Globus pallidus (tissue), 1 donor: Measurements from ENCODE around the gene KRT86.
"Not testable (repeated sequence)": the region's sequence is repeated elsewhere in the genome, so short reads cannot be mapped to it uniquely, and the experiment has no call there.

Experiments used
- DNase-seq: peaks from one replicate; pipeline ENCODE4 v3.0.0-alpha.2; 2015; ENCODE audit warnings: low spot score

Gene KRT86

DNA sequence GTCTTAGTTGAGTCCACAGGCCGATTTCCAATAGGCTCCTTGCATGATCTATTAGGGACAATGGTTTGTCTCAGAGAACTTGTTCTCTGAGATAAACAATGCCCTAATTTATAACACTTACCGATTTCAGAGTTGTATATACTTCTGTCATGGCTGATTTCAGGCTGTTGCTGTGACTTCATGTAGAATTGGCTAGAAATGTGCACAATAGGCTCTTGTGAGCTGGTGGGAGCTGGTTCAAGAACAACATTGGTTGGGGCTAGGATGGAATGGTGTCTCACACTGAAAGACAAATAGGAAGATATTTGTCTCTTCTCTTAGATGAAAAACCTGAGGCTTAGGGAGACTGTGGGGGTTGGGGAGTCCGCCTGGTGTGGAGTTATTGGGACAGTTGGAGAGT is 6.7 kb upstream of the KRT86 start:
- peak; percentile 78 for DNase-seq

DNA sequence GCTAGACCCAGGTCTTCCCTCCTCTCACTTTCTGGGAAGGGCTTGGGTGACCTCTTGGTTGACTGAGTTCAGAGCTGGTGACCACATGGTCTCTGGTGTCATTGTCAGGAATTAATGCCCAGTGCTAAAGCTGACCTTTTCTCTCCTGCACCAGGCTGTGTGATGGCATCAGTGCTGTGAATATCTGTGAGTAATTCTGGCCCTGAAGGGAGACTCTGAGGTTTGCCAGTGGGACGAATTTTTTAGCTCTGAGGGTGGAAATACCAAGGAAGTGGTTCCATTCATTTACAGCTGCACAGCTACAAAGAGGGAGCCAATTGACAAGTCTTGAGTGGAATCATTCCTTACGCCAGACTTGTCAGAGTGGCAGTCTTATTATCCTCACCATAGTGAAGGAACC is 6.2 kb upstream of the KRT86 start:
- DNase-seq = no peak

DNA sequence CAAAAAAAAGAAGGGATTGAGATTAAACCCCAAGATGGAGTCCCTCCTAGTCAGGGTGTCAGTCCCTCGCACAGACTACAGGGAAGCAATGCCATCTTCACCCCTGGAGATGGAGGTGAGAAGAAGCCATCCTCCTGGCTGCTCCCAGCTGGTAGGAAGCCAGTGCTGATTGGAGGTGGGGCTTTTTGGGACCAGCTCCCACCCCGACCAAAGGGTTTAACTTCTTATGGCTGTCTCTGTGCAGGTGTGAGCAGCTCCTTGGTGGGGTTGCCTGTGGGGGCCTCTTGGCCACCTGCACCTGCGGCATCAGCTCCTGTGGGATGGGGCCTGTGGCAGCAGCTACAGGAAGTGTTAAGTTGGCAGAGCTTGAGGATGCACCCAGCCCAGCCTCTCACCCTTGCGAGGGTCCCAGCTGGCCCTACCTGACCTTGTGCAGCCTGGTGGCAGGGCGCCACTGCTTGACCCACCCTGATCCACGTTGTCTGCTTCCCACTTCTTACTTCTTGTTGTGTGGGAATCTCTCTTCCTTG is 3.8 kb upstream of the KRT86 start:
- DNase-seq = no peak

DNA sequence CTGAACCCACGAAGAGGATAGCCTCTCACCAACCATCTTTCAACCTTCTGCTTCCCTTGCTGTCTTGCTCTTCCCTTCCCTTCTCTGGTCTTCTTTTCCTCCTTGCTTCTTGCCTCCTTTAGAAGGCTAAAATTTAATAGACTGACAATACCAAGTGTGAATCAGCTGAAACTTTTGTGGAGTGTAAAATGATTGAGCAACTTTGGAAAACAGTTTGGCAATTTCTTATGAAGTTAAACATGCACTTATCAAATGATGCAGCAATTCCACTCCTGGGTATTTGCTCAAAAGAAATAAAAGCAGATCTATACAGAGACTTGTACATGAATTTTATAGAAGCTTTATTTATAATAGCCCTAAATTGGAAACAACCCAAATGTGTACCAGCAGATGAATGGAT is 3.3 kb upstream of the KRT86 start:
- DNase-seq = no peak

DNA sequence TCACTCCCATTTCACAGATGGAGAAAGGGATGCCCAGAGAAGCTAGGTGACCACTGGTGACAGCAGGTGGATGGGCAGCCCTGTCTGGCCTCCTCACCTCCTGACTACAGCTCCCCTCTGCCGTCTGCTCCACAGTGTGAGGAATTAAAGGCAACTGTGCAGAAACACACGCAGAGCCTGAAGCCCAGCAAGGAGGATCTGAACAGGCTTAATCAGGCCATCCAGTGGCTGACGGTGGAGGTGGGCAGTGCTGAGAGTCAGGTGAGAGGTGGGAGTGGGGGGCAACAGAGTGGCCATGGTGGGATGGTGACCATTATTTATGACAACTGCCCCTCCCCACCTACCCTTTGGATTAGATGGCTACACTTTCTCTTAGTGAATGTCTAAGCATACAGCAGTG is 1.2 kb downstream of the KRT86 start:
- no peak for DNase-seq

DNA sequence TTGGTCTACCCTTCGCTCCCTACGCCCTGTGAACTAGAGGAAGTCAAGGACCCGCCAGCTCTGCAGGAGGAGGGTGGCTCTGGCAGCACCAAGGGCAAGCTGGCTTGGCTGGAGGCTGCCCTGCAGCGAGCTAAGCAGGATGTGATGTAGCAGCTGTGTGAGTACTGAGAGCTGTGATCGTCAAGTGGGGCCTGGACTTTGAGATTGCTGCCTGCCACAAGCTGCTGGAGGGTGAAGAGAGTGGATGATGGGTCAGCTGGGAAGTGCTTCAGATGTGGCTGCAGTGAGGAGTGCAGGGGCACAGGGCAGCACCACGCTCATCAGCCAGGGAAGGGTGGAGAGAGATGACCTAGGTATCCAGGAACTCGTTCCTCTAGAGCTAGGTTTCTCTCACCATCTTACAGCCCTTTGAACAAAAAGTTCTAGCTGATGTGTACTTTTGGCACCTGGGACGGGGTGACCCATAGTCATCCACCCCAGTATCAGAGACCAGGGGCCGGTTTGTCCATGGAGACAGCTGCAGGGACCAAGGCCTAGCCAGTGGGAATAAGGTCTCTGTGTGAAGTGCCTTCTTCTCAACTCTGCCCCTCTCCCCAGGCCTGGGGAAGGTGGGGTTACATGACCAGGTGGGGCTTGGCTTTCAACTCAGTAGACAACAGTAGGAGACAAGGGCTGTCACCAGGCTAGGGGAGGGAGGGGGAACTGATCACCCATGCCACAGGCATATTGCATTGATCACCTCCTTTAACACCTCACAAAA is 3.2 kb downstream of the KRT86 start:
- no peak for DNase-seq

DNA sequence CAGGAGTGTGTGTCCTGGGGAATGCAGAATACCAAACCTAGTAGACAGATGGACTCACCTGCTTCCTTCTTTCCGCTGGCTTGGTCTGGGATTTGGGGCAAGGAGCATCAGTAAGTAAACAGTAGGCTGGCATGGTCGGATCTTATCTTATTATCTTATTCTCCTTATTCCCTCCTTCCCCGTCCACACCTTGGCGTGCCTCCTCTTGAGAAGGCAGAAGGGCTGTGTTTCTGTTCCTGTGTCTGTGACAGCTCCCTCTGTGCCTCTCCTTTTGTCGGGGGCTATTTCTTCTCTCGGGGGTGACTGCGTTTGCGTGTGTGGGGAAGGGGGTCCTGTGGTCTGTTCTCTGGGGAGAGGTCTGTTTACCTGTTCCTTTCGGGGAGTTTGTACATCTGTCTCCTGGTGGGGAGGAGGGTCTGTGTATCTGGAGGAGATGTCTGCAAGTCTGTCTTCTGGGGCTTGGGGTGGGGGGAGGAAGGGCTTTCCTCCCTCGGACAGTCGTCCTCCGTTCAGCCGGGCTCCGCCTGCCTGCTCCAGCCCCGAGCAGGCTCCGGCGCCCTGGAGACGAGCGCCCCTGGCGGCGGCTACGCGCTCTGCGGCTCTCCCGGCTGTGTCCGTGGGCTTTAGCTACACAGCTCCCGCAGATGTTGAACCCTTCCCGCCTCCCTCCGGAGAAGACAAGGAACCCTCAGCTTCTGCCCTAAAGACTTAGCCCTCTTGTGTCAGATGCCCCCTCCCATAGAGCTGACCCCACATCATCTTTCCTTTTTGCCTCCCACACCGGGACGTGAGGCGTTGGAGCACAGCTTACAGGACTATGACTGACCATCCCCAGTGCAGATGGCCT is 4.4 kb downstream of the KRT86 start:
- DNase-seq = peak; percentile 61

DNA sequence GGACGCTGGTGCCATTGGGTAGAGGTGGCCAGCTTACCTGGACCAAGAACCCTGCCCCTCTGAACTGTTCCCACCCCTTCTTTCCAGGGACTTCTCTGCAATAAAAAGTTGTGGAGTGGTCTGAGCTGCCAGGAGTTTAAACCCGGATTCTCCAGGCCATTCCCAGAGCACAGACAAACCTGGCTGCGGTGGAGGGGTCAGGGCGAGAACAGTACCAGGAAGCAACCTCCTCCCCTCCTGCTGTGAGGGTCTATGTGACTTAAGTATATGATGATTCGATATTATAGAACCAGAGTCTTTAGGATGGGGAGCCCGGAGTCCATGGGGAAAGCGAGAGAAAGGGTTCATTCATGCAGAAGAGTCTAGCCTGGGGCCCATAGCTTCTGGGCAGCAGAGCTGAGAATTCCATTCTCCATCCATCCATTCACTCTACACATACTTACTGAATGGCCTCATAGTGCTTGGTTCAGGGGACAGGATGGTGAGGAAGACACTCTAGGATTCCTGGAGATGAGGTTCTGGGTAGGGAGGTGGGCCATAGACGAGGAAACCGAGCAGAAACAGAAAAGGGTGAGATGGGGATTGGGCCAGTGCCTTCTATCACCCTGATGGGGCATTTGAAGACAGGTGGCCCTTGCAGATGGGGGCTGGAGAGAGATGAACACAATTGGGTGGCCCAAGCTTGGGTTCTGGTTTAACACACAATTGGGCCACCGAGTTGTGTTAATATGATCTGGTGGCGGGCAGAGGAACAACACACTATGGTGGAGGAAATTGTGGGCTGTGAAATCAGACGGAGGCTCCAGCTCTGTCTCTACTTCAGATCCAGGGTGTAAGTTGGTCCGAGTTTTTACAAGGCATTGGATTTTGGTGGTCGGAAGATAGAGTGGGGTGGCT is 5.2 kb downstream of the KRT86 start:
- no peak for DNase-seq

DNA sequence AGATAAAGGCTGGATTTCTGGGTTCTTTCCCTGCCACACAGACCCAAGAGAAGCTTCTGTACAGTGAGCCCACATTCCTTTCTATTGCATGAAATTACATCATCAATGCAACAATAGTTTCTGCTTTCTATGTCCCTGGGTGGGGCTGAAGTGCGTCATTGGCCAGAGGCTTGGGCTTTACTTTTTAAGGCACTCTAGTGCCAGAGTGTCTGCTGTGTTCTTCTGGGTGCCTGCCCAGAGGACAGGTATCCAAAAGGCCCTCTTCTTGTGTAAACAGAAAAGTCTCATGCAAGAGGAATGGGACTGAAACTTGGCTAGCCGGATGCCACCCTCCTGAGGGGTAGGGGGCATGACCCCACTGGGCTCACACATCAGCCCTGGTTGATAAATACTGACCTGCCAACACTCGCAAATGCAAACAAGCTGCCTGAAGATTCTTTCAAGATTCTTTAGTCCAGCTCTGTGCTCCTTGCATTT is 5.9 kb downstream of the KRT86 start:
- DNase-seq = no peak

DNA sequence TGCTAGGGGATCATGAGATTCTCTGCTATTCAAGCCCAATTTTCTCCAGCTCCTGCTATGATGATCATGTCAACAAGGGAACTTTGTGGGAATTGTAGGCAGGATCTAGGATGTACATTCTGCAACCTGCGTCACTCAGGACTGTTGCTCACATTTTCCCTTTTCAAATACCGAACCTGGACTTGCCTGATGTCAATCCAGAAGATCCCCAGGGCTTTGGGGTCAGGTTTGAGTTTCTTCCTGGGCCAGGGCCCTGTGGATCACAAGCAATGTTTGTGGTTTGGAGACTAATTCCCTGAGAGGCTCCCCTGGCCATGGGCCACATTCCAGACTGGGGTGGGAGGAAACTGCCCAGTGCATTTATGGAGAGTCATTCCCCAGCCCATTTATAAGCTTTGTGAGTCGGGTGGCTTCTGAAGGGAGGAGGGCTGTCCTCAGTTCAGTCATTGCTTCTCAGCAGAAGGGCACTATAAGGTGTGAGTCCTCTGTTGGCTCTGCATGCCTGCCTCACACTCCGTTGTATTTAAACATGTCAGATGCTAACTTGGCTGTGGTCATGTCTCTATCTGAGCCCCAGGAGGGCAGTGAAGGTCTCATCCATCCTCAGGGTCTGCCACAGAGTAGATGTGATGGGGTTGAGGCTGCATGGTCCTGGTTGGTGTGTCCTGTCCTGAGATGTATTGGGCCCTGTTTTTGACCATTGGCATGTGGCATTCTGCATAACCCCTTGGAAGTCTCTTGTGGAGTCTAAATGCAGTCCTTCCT is 6.5 kb downstream of the KRT86 start:
- no peak for DNase-seq

DNA sequence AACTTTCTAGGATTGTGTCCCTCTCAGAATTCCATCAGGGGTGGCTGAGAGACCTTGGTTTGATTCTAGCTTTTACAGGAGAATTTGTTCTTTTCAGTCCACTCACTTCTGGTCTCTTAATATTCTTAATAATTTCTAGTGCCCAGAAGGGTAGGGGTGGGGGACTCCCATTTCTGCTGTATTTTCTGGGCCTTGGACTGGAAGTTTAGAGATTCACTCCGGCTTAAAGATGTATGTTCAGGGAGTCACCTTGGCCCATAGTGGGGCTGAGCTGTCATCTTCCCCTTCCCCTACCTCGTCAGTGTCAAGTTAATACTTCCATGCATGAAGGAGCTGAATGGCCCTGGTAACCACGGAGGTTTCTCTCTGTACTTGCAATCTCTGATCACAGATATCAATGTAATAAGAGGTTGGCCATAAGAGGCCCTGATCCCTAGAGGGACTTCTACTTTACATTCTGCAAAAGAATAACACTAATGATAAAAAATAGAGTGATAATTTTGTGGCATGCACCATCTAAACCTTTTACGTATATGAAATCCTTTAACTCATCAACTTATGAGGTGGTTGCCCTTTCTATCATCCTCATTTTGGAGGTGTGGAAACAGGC is 10.2 kb downstream of the KRT86 start:
- DNase-seq = no peak

DNA sequence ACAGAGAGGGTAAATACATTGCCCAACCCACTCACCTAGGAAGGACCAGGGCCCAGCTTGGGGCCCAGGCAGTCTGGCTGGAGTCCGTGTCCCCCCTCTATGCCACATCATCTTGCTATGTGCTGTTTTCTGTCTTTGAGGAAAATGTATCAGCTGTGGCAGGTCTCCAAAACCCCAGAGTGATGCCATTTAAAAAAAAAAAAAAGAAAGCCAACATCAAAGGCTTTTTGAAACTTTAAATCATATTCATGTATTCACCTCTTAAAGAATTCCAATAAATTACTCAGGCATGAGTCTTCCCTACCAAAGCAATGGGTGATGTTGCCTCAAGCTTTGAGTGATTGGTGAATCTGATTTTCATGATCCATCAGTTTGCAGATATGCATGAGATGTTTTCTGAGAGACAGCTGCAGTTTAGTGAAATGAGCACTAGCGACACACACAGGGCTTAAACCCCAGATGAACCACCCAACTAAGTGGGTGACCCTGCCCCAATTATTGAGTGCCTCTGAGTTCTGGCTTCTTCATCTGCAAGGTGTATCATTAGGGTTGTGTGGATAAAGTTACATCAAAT is 10.8 kb downstream of the KRT86 start:
- no peak for DNase-seq

DNA sequence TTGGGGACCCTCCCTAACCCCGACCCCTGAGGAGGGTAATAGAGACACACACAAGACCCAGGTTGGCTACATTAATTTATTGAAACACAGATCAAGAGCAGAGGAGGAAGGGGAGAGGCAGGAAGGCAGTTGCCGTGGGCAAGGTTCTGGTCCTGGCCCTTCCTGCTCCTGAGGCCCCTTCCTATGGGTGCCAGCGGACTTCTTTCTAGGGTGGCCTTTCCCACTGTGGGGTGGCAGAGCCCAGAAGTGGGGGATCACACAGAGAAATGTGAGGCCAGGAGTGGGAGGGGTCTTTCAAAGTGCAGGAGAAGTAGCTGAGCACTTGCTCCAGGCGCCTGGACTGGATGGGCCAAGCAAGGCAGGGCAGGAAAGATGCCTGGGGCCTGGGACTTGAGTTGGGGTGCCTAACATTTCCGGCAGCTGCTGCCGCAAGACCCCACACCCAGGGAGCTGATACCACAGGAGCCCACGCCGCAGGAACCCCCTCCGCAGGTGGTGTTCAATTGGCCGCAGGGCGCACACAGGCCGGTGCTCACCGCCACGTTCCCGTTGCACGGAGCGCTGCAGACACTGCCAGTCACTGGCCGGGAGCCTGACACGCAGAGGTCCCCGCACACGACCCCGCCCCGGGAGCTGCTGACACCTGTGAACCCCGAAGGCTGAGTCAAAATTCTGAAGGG is 11.5 kb downstream of the KRT86 start:
- DNase-seq = no peak

DNA sequence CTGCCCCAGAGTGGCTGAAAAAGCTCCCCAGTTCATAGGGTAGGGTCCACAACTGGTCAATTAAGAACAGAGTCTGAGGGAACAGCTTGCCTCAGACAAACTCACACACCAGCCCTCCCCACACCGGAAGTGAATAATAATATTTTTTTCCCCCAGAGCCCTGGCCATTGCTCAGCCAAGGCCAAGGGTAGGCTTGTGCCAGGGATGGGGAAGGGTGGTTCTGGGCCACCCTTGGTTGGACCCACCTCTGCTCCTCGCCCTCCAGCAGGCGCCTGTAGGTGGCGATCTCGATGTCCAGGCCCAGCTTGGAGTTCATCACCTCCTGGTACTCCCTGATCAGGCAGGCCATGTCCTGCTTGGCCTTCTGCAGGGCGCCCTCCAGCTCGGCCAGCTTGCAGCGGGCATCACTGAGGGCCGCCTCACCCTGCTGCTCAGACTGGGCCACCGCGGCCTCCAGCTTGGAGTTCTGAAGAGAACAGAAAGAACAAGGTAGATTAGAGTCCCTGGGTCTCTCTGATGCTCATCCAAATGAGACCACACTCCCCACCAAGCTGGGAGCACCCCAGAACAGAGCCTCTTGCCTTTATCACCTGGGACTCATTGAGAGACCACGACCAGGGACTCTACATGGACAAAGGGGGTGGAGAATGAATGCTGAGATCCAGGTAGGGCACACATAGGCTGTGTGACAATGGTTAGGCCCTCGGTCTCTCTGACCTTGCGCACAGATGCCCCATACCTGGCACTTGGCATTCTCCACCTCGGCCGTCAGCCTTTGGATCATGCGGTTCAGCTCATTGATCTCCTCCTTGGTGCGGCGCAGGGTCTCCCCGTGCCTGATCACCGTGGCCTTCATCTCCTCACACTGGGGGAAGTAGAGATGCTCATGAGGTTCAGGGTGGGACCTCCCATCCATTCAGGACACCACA is 12.7 kb downstream of the KRT86 start:
- DNase-seq = not testable (repeated sequence)

DNA sequence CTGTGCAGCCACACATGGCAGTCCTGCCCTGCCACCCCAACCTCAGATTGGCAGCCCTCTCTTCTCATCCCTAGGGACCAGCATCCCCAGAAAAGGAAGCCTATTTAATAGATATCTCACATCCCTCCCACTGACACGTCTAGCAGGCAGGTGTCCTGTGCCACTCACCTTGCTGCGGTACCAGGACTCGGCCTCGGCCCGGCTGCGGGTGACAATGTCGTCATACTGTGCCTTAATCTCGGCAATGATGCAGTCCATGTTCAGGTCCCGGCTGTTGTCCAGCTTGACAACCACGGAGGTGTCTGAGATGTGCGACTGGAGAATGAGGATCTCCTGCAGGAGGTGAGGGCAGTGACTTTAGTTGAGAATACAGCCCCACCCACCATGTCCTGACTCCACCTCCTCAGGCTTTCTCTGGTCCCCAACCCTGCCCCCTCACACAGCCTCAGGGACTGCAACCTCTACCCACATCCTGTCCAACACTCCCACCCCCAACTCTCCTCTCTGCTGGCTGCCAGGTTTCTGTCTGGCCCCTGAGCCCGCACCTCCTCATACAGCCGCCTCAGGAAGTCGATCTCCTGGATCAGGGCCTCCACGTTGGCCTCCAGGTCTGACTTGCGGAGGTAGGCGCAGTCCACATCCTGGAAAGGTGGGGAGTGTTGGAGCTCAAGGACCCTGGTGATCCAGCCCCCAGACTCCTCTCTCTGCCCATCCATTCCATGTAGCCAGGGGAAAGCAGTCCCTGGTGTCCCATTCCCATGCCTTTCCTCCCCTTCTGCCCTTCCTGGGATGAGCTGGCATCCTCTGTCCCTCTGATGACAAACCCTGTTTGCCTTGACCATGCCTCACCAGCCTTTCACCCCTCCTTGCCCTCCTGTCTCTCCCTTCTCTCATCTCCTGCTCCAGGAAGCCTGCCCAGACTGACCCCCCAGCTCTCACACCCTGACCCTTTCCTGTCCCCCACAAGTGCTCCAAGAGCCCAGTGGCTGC is 13.7 kb downstream of the KRT86 start:
- DNase-seq = not testable (repeated sequence)

DNA sequence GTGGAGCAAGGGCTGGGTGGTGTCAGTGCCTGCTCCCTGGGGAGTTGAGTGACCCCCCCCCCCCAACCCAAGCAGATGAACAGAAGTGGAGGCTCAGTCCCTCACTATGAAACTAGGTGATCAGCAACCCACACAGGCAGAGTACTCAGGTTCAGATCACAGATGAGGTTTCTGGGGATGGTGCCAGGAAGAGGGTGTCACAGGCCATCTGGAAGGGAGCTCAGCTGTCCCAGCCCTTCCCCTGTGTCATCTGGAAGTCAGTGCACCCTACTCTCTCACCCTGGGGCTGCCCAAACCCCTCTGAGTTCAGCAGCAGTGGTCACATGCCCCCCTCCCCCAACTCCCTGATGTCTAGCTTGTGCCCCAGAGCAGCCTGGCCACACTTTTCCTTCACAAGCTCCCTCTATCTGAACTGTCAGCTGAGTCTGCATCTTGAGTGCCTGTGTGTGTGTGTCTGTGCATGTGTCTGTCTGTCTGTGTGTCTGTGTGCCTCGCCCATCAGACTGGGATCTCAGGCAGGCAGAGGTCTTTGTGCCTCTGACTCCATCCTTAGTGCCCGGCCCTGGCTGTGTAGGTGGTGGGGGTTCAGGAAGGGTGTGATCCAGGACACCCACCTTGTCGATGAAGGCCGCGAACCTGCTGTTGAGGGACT is 16.2 kb downstream of the KRT86 start:
- DNase-seq = not testable (repeated sequence)
